GM12878 (cell line): Measurements from ENCODE around the gene IL22. TPM values are rescaled to one million over a fixed set of nuclear protein-coding genes. Genes with fewer than 3 reads are reported as not detected.

ENCODE experiments used
- ATAC-seq: fragments of 200-7000 bp; cut with Tn5 transposase; 3 replicates; pipeline ENCODE4 v1.9.1; 2020; ENCODE audit warnings: mild to moderate bottlenecking, moderate library complexity
- BruUV-seq: library from RNA; stranded (reverse); fragments of 400-500 nt; replicated peaks from 2 replicates; lab custom pipeline; 2021; lab: Mats Ljungman, UMichigan
- CTCF ChIA-PET: fragments of 300-600 bp; sonication (Branson Sonifier 250); formaldehyde crosslinking; extraction: SDS; loops from one replicate; lab custom pipeline; 2021; ENCODE audit warnings: inconsistent platforms; lab: Yijun Ruan, JAX
- POLR2A ChIA-PET: fragments of 350-600 bp; formaldehyde crosslinking; extraction: SDS; loops from one replicate; lab custom pipeline; 2021; ENCODE audit warnings: inconsistent platforms; lab: Charles Lee
- RAD21 ChIA-PET: fragments of 300-600 bp; sonication (Branson Sonifier 250); formaldehyde crosslinking; loops from one replicate; lab custom pipeline; 2023; ENCODE audit warnings: antibody characterized with exemption; ENCODE audit not compliant: unreplicated experiment; lab: Charles Lee
- SMC1A ChIA-PET: fragments of 300-600 bp; sonication (Branson Sonifier 250); formaldehyde crosslinking; loops from one replicate; lab custom pipeline; 2023; ENCODE audit not compliant: unreplicated experiment, uncharacterized antibody; lab: Charles Lee
- DNase-seq: peaks from one replicate; pipeline ENCODE4 v3.0.0-alpha.2; 2011; ENCODE audit warnings: low read depth, low spot score
- FAIRE-seq: peaks from 3 replicates; lab custom pipeline; 2011; peaks lifted over from hg19 to GRCh38; lab: Jason Lieb, UNC
- H2AFZ ChIP-seq: 2 replicates; pipeline ENCODE4 v1.6.0; 2011; ENCODE audit warnings: low read depth, low read length, control low read depth; ENCODE audit not compliant: control insufficient read depth
- H3K27ac ChIP-seq: 2 replicates; pipeline ENCODE4 v1.5.1; 2011; ENCODE audit warnings: control low read depth; ENCODE audit not compliant: control insufficient read depth, insufficient read depth
- H3K27me3 ChIP-seq, 2 experiments: replicated peaks in 1 of 2; 2 replicates each; pipeline versions ENCODE4 v1.6.0 to v1.6.1; 2011; ENCODE audit warnings: low read length in 1 of 2; ENCODE audit not compliant: control insufficient read depth in 2 of 2, insufficient read depth in 2 of 2
- H3K36me3 ChIP-seq, 2 experiments: 2 replicates each; pipeline ENCODE4 v1.5.1; 2011; ENCODE audit warnings: low read length in 1 of 2; ENCODE audit not compliant: control insufficient read depth in 2 of 2, insufficient read depth in 2 of 2
- H3K4me1 ChIP-seq: 2 replicates; pipeline ENCODE4 v1.6.1; 2011; ENCODE audit warnings: mild to moderate bottlenecking, low read length, moderate library complexity, mixed read lengths; ENCODE audit not compliant: control insufficient read depth, insufficient read depth
- H3K4me2 ChIP-seq: 2 replicates; pipeline ENCODE4 v1.6.0; 2011; ENCODE audit warnings: control low read depth; ENCODE audit not compliant: control insufficient read depth, insufficient read depth
- H3K4me3 ChIP-seq: fragments of 200-600 bp; sonication (generic); 2 replicates; pipeline ENCODE4 v1.5.1; 2016
- H3K79me2 ChIP-seq: 2 replicates; pipeline ENCODE4 v1.6.0; 2011; ENCODE audit warnings: low read length; ENCODE audit not compliant: control insufficient read depth, insufficient read depth
- H3K9ac ChIP-seq: 2 replicates; pipeline ENCODE4 v1.8.0; 2011; ENCODE audit warnings: low read length, control low read depth, mixed read lengths; ENCODE audit not compliant: control insufficient read depth, insufficient read depth
- H3K9me3 ChIP-seq: replicated peaks from 3 replicates; pipeline ENCODE4 v1.5.1; 2011; ENCODE audit warnings: mild to moderate bottlenecking, low read length; ENCODE audit not compliant: control insufficient read depth, insufficient read depth
- H4K20me1 ChIP-seq: 2 replicates; pipeline ENCODE4 v1.6.0; 2011; ENCODE audit not compliant: control insufficient read depth, insufficient read depth
- MYC ChIP-seq: IDR thresholded peaks from 2 replicates; pipeline ENCODE4 v1.6.1; 2011; ENCODE audit warnings: mild to moderate bottlenecking, low read length, moderate library complexity, inconsistent platforms; ENCODE audit not compliant: insufficient read depth, insufficient replicate concordance, insufficient read length, severe bottlenecking
- in situ Hi-C: fragments of 300-500 bp; cut with MboI; formaldehyde crosslinking; loops from 9 replicates; pipeline ENCODE4 v1.14.3; 2018; ENCODE audit warnings: mixed read lengths
- intact Hi-C: fragments of 100-400 bp; cut with micrococcal nuclease; formaldehyde crosslinking; loops from one replicate; pipeline ENCODE4 v1.14.2; 2022; ENCODE audit not compliant: unreplicated experiment
- polyA plus RNA-seq, 11 experiments: library from polyadenylated mRNA; depleted of rRNA in 4 of 11; unstranded in 6 of 11; stranded (reverse) in 5 of 11; fragments of >200 nt; fragmentation: Nextera tagmentation in 4 of 11; fragmentation: Illumina TruSeq in 1 of 11; extraction: Ambion mirVana in 4 of 11; extraction: Trizol in 1 of 11; gene quantifications; 1 replicate in 1 of 11; 2 replicates in 10 of 11; pipeline versions ENCODE4 v1.2.1 to v1.2.3, GENCODE V29; 2011 to 2016; ENCODE audit warnings: inconsistent platforms in 2 of 11, missing spikeins in 2 of 11, low read depth in 1 of 11
- total RNA-seq, 4 experiments: library from RNA; depleted of rRNA in 3 of 4; stranded (reverse); fragments of >200 nt in 3 of 4; fragmentation: Illumina TruSeq in 1 of 4; extraction: Trizol in 1 of 4; gene quantifications; 2 replicates each; pipeline versions ENCODE4 v1.2.1 to v1.2.3, GENCODE V29; 2013 to 2021
- TF ChIP-seq, protein P1 (sequence below): fragments of 450-650 bp; formaldehyde crosslinking; IDR thresholded peaks from 2 replicates; pipeline ENCODE4 v1.4.0; 2020; ENCODE audit warnings: mild to moderate bottlenecking, moderate library complexity

IL22 gene
- total and polyA plus RNA-seq, 10 of the 15 experiments (the other 5 are each of a cell fraction or from before 2014, with no cell fraction given): not detected

DNA sequence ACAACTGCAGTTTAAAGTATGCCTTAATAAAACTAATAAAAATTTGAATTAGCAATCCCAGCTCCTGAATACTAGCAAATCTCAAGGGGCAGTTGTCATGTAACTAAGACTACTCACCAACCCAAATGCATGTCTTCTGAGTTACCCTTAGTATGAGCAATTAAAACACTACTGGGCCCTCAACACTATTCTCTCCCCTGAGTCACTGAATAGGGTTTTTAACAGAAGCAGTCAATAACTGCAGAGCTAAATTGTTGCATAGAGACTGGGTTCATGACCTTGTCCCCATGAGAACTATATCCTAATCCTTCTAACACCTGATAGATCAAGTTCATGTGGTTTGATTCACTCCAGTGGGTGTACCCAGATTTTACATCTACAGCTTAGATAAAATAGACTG is 39.9 kb upstream of the IL22 start:
- RAD21 ChIA-PET: interaction anchor here (1.0 kb wide), 2 partner anchors 24 to 156 kb away, joined by 3 read pairs; no protein-coding TSS in a partner anchor
- no peak overlapping the region for H2AFZ ChIP-seq
- no TSS peak for BruUV-seq
- no peak overlapping the region for H3K9ac ChIP-seq
- no peak overlapping the region for H3K4me3 ChIP-seq
- H3K79me2 ChIP-seq: no peaks in the 10 kb centered on the region
- intact Hi-C loops: no loop called here
- in situ Hi-C loops: no loop called here
- CTCF ChIA-PET: interaction anchor here (1.0 kb wide), 1 partner anchor 61 kb away, joined by 3 read pairs; no protein-coding TSS in a partner anchor
- no peaks in the 10 kb centered on the region for H4K20me1 ChIP-seq
- no peaks in the 10 kb centered on the region for H3K36me3 ChIP-seq
- no peak overlapping the region for H3K27ac ChIP-seq
- SMC1A ChIA-PET: interaction anchor here (0.6 to 1.4 kb wide), 4 partner anchors 9 to 147 kb away, joined by 3 to 8 read pairs (median 4); no protein-coding TSS in a partner anchor
- ATAC-seq (no peak), DNase-seq (no peak), FAIRE-seq (no peak)
- H3K4me1 ChIP-seq: peaks cover 7% of the 10 kb centered on the region
- no peak for TF ChIP-seq MYC
- TF ChIP-seq, protein P1, sequence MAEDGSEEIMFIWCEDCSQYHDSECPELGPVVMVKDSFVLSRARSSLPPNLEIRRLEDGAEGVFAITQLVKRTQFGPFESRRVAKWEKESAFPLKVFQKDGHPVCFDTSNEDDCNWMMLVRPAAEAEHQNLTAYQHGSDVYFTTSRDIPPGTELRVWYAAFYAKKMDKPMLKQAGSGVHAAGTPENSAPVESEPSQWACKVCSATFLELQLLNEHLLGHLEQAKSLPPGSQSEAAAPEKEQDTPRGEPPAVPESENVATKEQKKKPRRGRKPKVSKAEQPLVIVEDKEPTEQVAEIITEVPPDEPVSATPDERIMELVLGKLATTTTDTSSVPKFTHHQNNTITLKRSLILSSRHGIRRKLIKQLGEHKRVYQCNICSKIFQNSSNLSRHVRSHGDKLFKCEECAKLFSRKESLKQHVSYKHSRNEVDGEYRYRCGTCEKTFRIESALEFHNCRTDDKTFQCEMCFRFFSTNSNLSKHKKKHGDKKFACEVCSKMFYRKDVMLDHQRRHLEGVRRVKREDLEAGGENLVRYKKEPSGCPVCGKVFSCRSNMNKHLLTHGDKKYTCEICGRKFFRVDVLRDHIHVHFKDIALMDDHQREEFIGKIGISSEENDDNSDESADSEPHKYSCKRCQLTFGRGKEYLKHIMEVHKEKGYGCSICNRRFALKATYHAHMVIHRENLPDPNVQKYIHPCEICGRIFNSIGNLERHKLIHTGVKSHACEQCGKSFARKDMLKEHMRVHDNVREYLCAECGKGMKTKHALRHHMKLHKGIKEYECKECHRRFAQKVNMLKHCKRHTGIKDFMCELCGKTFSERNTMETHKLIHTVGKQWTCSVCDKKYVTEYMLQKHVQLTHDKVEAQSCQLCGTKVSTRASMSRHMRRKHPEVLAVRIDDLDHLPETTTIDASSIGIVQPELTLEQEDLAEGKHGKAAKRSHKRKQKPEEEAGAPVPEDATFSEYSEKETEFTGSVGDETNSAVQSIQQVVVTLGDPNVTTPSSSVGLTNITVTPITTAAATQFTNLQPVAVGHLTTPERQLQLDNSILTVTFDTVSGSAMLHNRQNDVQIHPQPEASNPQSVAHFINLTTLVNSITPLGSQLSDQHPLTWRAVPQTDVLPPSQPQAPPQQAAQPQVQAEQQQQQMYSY: no peak
- POLR2A ChIA-PET: no interaction called here
- H3K4me2 ChIP-seq: no peak overlapping the region
- no peaks in the 10 kb centered on the region for H3K9me3 ChIP-seq
- H3K27me3 ChIP-seq: no peaks in the 10 kb centered on the region
